ENCODE measurements around the gene GTF3C2.

The GTF3C2 gene

DNA sequence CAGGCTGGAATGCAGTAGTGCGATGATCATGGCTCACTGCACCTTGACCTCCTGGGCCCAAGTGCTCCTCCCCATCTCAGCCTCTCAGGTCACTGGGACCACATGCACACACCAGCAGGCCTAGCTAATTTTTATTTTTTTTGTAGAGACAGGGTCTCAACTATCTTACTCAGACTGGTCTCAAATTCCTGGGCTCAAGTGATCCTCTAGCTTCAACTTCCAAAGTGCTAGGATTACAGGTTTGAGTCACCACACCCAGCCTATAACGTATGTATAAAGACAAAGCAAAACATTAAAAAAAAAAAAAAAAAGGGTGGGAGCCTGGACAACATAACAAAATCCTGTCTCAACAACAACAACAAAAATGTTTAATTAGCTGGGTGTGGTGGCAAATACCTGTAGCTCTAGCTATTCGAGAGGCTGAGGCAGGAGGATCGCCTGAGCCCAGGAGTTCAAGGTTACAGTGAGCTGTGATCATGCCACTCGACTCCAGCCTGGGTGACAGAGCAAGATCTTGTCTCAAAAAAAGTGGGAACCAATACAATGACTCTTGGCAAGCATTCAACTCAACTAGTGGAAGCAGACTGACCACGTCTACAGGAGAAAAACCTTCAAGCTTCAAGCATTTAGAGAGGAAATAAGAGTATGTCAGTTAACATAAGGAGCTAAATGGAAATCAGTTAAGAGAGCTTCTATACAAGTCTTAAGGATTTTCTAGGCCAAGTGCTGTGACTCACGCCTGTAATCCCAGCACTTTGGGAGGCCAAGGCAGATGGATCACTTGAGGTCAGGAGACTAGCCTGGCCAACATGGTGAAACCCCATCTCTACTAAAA is 2.6 kb downstream of the GTF3C2 start:
- TF ChIP-seq TEAD4 (IDR thresholded peaks at IDR 0.05) = 0 out of 2 replicates have a peak, but pooled peaks have one; percentile 27
- no peak for TF ChIP-seq CREB1 (IDR thresholded peaks at IDR 0.05; ENCODE audit: low read depth)

DNA sequence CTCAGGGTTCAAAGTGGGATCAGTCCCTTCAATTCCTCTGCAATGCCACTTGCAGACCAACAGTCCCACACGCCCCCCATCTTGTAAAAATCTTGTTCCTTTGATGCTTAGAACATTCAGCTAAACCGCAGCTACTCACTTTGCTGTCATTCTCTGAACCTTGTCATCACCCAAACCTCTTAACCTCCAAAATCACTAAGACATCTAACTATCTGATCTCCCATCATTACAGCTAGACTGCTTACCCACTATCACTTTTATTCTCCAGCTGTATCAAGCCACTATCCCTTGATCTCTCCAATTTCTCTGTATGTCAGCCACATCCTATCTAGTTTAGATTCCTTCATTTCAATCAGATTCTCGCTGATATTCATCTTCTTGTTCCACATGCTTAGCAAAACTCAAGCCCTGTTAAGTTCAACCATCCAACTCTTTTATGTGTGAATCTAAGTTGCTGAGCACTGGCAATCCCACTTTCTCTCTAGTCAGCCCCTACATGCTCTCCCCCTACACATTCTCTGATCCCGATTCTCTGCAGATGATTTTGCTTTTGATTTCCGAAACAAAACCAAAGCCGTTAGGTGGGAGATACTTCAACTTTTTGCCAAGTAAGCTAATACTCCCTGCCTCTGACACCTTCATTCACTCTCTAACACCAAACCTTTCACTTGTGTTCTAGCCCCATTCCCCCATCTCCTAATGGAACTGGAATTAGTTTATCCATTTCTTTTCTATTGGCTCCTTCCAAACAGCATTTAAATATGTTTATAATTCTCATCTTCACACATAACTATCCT is 4.6 kb downstream of the GTF3C2 start:
- TF ChIP-seq TAF1 (IDR thresholded peaks at IDR 0.05; ENCODE audit: low read depth) (no peak), EGR1 (IDR thresholded peaks at IDR 0.05) (no peak), TEAD4 (IDR thresholded peaks at IDR 0.05) (no peak), RAD21 (IDR thresholded peaks at IDR 0.05; ENCODE audit: low read depth) (no peak), TCF12 (IDR thresholded peaks at IDR 0.05; ENCODE audit: low read depth) (no peak), ZBTB7A (IDR thresholded peaks at IDR 0.05; ENCODE audit: low read depth) (no peak), YY1 (IDR thresholded peaks at IDR 0.05; ENCODE audit: low read depth) (no peak), CEBPB (IDR thresholded peaks at IDR 0.05) (no peak), FOXM1 (IDR thresholded peaks at IDR 0.05; ENCODE audit: borderline replicate concordance, low read depth) (no peak), EP300 (IDR thresholded peaks at IDR 0.05; ENCODE audit: borderline replicate concordance) (no peak), NFIC (IDR thresholded peaks at IDR 0.05) (no peak), CREB1 (IDR thresholded peaks at IDR 0.05; ENCODE audit: low read depth) (no peak)
- TF ChIP-seq, protein P1, sequence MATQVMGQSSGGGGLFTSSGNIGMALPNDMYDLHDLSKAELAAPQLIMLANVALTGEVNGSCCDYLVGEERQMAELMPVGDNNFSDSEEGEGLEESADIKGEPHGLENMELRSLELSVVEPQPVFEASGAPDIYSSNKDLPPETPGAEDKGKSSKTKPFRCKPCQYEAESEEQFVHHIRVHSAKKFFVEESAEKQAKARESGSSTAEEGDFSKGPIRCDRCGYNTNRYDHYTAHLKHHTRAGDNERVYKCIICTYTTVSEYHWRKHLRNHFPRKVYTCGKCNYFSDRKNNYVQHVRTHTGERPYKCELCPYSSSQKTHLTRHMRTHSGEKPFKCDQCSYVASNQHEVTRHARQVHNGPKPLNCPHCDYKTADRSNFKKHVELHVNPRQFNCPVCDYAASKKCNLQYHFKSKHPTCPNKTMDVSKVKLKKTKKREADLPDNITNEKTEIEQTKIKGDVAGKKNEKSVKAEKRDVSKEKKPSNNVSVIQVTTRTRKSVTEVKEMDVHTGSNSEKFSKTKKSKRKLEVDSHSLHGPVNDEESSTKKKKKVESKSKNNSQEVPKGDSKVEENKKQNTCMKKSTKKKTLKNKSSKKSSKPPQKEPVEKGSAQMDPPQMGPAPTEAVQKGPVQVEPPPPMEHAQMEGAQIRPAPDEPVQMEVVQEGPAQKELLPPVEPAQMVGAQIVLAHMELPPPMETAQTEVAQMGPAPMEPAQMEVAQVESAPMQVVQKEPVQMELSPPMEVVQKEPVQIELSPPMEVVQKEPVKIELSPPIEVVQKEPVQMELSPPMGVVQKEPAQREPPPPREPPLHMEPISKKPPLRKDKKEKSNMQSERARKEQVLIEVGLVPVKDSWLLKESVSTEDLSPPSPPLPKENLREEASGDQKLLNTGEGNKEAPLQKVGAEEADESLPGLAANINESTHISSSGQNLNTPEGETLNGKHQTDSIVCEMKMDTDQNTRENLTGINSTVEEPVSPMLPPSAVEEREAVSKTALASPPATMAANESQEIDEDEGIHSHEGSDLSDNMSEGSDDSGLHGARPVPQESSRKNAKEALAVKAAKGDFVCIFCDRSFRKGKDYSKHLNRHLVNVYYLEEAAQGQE (IDR thresholded peaks at IDR 0.05; ENCODE audit: low read depth) = no peak
- TF ChIP-seq, protein P2, sequence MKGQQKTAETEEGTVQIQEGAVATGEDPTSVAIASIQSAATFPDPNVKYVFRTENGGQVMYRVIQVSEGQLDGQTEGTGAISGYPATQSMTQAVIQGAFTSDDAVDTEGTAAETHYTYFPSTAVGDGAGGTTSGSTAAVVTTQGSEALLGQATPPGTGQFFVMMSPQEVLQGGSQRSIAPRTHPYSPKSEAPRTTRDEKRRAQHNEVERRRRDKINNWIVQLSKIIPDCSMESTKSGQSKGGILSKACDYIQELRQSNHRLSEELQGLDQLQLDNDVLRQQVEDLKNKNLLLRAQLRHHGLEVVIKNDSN (IDR thresholded peaks at IDR 0.05) = no peak
- TF ChIP-seq, protein P3, sequence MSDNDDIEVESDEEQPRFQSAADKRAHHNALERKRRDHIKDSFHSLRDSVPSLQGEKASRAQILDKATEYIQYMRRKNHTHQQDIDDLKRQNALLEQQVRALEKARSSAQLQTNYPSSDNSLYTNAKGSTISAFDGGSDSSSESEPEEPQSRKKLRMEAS (IDR thresholded peaks at IDR 0.05) = no peak

DNA sequence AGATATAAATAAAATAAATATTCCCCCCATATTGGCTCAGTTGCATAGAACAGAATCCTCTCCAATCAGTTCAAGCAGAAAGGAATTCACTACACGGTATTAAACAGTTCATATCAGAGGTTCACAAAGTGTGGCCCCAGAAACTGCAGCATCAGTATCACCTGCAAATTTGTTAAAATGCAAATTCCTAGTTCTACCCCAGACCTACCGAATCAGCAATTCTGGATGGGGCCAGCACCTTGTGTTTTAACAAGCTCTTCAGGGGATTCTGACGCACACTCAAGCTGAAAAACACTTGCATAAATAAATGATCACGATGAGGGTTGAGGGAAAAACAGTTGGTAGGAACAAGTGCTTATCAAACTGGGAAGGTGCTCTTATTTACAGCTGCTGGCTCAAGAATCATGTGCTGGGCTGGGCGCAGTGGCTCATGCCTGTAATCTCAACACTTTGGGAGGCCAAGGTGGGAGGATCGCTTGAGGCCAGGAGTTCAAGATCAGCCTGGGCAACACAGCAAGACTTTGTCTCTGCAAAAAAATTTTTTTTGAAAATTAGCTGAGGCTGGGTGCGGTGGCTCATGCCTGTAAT is 6.4 kb downstream of the GTF3C2 start:
- TF ChIP-seq EP300 (IDR thresholded peaks at IDR 0.05; ENCODE audit: borderline replicate concordance) (no peak), TAF1 (IDR thresholded peaks at IDR 0.05; ENCODE audit: low read depth) (no peak), EGR1 (IDR thresholded peaks at IDR 0.05) (no peak), RAD21 (IDR thresholded peaks at IDR 0.05; ENCODE audit: low read depth) (no peak), CREB1 (IDR thresholded peaks at IDR 0.05; ENCODE audit: low read depth) (no peak), CEBPB (IDR thresholded peaks at IDR 0.05) (no peak), FOXM1 (IDR thresholded peaks at IDR 0.05; ENCODE audit: borderline replicate concordance, low read depth) (no peak), TEAD4 (IDR thresholded peaks at IDR 0.05) (no peak), TCF12 (IDR thresholded peaks at IDR 0.05; ENCODE audit: low read depth) (no peak), YY1 (IDR thresholded peaks at IDR 0.05; ENCODE audit: low read depth) (no peak), ZBTB7A (IDR thresholded peaks at IDR 0.05; ENCODE audit: low read depth) (no peak), NFIC (IDR thresholded peaks at IDR 0.05) (no peak)
- TF ChIP-seq, protein P1 (IDR thresholded peaks at IDR 0.05; ENCODE audit: low read depth) = no peak
- TF ChIP-seq, protein P3 (IDR thresholded peaks at IDR 0.05) = no peak
- TF ChIP-seq, protein P2 (IDR thresholded peaks at IDR 0.05) = no peak

DNA sequence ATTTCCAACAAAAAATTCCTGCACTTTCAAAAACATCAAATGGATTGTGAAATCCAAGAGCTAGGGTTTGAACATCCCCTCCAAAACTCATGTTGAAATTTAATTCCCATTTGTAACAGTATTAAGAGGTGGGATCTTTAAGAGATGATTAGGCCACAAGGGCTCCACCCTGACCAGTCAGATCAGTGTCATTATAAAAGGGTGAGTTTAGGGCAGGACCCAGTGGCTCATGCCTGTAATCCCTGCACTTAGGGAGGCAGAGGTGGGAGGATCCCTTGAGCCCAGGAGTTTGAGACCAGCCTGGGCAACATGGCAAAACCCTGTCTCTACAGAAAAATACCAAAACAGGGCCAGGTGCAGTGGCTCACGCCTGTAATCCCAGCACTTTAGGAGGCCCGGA is 8.9 kb downstream of the GTF3C2 start:
- TF ChIP-seq CEBPB (IDR thresholded peaks at IDR 0.05) = no peak
- no peak for TF ChIP-seq ZBTB7A (IDR thresholded peaks at IDR 0.05; ENCODE audit: low read depth)
- TF ChIP-seq TAF1 (IDR thresholded peaks at IDR 0.05; ENCODE audit: low read depth) = no peak
- no peak for TF ChIP-seq CREB1 (IDR thresholded peaks at IDR 0.05; ENCODE audit: low read depth)
- TF ChIP-seq EP300 (IDR thresholded peaks at IDR 0.05; ENCODE audit: borderline replicate concordance) = no peak
- TF ChIP-seq NFIC (IDR thresholded peaks at IDR 0.05) = no peak
- no peak for TF ChIP-seq RAD21 (IDR thresholded peaks at IDR 0.05; ENCODE audit: low read depth)
- TF ChIP-seq, protein P2 (IDR thresholded peaks at IDR 0.05) = no peak
- TF ChIP-seq, protein P1 (IDR thresholded peaks at IDR 0.05; ENCODE audit: low read depth) = no peak
- no peak for TF ChIP-seq TCF12 (IDR thresholded peaks at IDR 0.05; ENCODE audit: low read depth)
- TF ChIP-seq FOXM1 (IDR thresholded peaks at IDR 0.05; ENCODE audit: borderline replicate concordance, low read depth) = no peak
- no peak for TF ChIP-seq TEAD4 (IDR thresholded peaks at IDR 0.05)
- TF ChIP-seq YY1 (IDR thresholded peaks at IDR 0.05; ENCODE audit: low read depth) = no peak
- TF ChIP-seq, protein P3 (IDR thresholded peaks at IDR 0.05) = no peak

Measured in Ishikawa (cell line).